ENCODE measurements around the gene TRIM16.
"Not testable (repeated sequence)": the region's sequence is repeated elsewhere in the genome, so short reads cannot be mapped to it uniquely, and the experiment has no call there.

Gene TRIM16

GRCh38 chr17:15683824-15684478 lies at the start of gene TRIM16:
Gene TRIM16 (minus strand): TSS chr17:15684311. CDS start chr17:15651609, 32,702 bp downstream.
- DNase-seq (ENCODE audit: low spot score) = peak; percentile 30

GRCh38 chr17:15733174-15733789 lies 49.2 kb upstream of the TRIM16 start:
- DNase-seq (ENCODE audit: low spot score) = not testable (repeated sequence)

GRCh38 chr17:15731900-15732299 lies 47.8 kb upstream of the TRIM16 start, which contains the start of gene TBC1D26:
Gene TBC1D26 (plus strand): TSS chr17:15732283. CDS start chr17:15735349, 3,066 bp downstream.
- not testable (repeated sequence) for DNase-seq (ENCODE audit: low spot score)

- not testable (repeated sequence) for DNase-seq (ENCODE audit: low spot score)
Measured at GRCh38 chr17:15730535-15730934, 46.4 kb upstream of the TRIM16 start.

- DNase-seq (ENCODE audit: low spot score) = not testable (repeated sequence)
Measured at GRCh38 chr17:15716601-15717563, 32.8 kb upstream of the TRIM16 start.

DNA sequence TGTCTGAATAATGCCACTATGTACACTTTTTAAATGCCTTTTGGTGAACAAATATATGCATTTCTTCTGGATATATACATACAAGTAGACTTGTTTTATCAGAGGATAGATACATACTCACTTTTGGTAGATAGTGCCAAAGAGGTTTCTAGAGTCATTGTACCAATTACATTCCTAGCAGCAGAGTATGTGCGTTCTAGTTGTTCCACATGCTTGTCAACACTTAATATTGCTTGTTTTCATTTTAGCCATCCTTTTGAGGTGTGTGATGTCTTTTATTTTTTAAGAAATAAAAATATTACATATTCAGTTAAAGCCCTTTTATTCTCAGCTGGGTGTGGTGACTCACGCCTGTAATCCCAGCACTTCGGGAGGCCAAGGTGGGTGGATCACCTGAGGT lies 24.8 kb upstream of the TRIM16 start:
- DNase-seq (ENCODE audit: low spot score) = not testable (repeated sequence)

DNA sequence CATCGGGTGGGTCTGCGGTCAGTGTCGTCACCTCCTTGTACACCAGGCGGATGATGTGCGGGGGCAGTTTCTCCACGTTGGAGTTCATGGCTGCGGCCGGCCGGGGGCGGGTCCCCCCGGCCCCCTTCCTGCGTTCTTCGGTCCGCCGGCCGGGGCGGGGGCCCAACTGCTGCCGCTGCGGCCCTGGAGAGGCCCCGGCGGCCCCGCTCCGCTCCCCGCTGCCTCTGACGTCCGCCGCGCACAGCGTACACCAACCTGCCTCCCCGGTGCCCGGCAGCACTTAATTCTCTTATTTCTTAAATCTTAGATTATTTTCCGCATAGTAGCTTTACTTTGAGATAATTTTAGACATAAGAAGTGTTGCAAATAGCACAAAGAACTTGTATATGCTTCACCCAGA lies 20.7 kb upstream of the TRIM16 start:
- not testable (repeated sequence) for DNase-seq (ENCODE audit: low spot score)

- DNase-seq (ENCODE audit: low spot score) = not testable (repeated sequence)
Measured at GRCh38 chr17:15704239-15704638, 20.1 kb upstream of the TRIM16 start.

- not testable (repeated sequence) for DNase-seq (ENCODE audit: low spot score)
Measured at GRCh38 chr17:15699937-15700336, 15.8 kb upstream of the TRIM16 start.

GRCh38 chr17:15699413-15699924 lies 15.4 kb upstream of the TRIM16 start, which contains the start of gene ZNF286A:
Gene ZNF286A (plus strand): TSS chr17:15699752. CDS start chr17:15700330, 578 bp downstream.
- peak; percentile 93 for DNase-seq (ENCODE audit: low spot score)

DNA sequence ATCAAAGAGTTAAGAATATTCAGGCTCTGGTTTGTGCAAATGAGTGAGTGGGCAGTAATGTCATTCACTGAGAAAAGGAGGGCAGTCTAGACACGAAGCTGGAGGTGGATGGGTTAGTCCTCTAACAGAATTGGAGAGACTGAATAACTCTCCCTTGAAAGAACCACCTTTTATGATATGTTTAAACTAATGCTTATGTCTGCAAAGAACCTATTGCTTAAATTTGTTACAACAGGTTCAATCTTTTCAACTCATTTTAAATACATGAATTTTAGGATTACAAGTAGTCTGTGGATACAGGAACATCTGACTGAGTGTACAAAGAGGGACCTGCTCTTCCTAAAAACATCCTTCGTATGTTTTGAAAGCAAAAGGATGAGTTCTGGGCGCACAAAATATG lies 14.9 kb upstream of the TRIM16 start:
- not testable (repeated sequence) for DNase-seq (ENCODE audit: low spot score)

DNA sequence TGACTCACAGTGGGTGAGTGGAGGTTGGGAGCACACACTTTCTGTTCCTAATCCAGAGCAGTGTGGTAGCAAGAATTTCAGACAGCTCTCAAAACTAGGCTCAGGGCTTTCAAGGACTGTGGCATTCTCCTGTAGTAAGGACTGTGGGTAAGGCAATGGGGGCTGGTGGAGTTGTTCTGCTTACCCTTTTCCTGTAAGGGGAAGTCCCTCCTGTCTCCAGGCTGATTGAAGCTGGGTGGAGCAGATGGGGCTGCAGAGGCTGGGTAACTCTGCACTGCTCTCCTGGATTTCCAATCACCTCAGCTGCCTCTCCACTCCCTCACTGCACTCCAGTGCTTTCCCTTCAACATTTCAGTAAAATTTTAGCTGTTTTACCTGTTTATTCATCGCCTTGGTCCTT lies 3.4 kb upstream of the TRIM16 start:
- DNase-seq (ENCODE audit: low spot score) = not testable (repeated sequence)

DNA sequence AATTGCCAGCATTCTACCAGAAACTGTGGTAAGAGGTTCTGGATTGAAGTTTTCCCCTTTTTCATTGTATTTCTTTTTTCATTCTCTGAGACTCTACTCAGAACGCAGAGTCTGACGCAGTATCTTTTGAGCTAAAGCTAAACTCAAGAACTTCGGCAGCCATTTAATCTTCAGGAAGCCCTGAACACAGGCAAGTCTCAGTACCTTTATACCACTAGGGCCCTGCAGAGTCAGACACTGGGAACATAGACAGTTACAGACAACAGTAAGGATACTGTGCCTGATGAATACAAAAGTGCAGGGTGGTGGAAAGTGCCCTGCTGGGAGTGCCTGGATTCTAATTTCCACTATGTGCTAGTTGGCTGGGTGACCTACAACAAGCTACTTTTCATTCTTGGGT lies 976 bp downstream of the TRIM16 start:
- DNase-seq (ENCODE audit: low spot score) = not testable (repeated sequence)

DNA sequence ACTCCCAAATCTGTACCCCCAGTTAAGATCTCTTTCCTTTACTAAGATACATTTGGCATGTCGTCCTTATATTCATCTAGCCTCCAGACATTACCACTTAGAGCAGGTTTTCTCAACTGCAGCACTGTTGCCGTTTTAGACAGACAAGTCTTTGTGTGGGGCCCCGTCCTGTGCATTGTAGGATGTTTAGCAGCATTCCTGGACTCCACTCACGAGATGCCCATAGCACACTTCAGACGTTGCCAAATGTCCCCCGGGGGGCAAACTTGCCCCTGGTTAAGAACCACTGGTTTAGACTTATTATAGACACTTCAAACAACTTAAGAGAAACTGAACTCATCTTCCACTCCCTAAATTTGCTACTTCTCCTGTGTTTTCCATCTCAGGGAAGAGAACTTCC lies 8.1 kb downstream of the TRIM16 start:
- DNase-seq (ENCODE audit: low spot score) = not testable (repeated sequence)

DNA sequence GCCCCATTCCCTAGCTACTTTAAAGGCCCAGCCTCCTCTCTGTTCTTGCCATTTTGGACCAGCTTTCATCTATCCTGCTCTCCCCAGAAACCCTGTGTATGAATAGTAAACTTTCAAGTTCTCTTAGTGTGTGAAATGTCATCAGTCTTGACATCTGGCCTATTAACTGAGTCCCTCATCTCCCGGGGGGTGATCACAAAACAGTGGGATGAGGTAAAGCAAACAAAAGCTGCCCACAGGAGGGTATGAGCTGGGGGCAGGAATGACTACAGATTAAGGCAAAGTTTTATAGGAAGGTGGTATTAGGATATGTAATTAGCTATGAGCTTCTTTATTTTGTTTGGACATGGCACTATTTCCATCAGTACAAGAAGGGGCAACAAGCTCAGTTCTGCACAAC lies 9.5 kb downstream of the TRIM16 start:
- DNase-seq (ENCODE audit: low spot score) = not testable (repeated sequence)

- DNase-seq (ENCODE audit: low spot score) = not testable (repeated sequence)
Measured at GRCh38 chr17:15669526-15669925, 14.6 kb downstream of the TRIM16 start.

- no peak for DNase-seq (ENCODE audit: low spot score)
Measured at GRCh38 chr17:15663691-15664090, 20.4 kb downstream of the TRIM16 start.

GRCh38 chr17:15663176-15663575 lies 20.9 kb downstream of the TRIM16 start:
- no peak for DNase-seq (ENCODE audit: low spot score)

GRCh38 chr17:15662681-15663080 lies 21.4 kb downstream of the TRIM16 start:
- no peak for DNase-seq (ENCODE audit: low spot score)

DNA sequence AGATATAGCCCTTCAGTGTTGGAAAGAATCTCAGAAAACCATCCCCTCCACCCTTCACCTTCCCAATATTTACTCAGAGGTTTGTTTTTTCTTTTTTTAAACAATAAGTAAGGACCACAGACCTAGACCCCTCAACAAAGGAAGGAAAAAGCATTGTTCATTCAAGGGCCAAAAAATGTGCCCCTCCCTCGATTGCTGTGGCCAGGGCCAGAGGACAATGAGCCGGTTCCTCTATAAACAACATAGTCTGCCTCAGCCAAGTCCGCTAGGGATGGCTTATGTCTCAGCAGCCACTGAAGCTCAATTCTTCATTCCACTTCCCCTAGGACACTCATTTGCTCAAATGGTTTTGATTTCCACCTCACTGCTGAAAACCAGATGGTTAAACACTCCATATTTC lies 24.0 kb downstream of the TRIM16 start:
- DNase-seq (ENCODE audit: low spot score) = no peak

GRCh38 chr17:15659663-15660062 lies 24.4 kb downstream of the TRIM16 start:
- DNase-seq (ENCODE audit: low spot score) = no peak

GRCh38 chr17:15659236-15659635 lies 24.9 kb downstream of the TRIM16 start:
- DNase-seq (ENCODE audit: low spot score) = no peak
